GM18498 (cell line): Measurements from ENCODE around the gene PGAP2.
"Not testable (repeated sequence)": the region's sequence is repeated elsewhere in the genome, so short reads cannot be mapped to it uniquely, and the experiment has no call there.

Source experiments
- ATAC-seq: cut with Tn5 transposase; IDR thresholded peaks from one replicate; pipeline ENCODE4 v1.9.1; 2021; ENCODE audit warnings: mild to moderate bottlenecking, moderate library complexity; ENCODE audit not compliant: unreplicated experiment

PGAP2 gene

GRCh38 chr11:3803726-3804495 is 4.4 kb upstream of the PGAP2 start:
- no peak for ATAC-seq

GRCh38 chr11:3808861-3809623 is 682 bp downstream of the PGAP2 start:
- peak; percentile 74 for ATAC-seq

- ATAC-seq = no peak
Observed at GRCh38 chr11:3809624-3809928, 1.2 kb downstream of the PGAP2 start.

DNA sequence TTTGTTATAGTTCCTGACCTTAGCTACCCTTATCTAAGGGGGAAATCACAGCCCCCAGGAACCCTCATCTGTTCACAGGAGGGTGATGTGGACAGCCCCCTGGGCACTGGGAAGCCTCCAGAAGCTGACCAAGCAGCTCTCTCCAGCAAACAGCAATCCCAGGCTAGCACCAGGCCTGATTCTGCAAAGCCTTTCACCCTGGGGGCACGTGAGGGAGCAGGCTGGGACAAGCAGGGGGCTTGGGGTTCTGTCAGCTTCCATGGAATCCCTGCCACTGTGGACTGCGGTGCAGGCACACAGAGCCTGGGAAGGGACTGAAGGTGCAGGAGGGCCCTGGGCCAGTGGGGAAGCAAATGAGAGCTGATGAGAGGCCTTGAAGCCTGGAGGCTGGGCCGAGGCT is 2.1 kb downstream of the PGAP2 start:
- no peak for ATAC-seq

DNA sequence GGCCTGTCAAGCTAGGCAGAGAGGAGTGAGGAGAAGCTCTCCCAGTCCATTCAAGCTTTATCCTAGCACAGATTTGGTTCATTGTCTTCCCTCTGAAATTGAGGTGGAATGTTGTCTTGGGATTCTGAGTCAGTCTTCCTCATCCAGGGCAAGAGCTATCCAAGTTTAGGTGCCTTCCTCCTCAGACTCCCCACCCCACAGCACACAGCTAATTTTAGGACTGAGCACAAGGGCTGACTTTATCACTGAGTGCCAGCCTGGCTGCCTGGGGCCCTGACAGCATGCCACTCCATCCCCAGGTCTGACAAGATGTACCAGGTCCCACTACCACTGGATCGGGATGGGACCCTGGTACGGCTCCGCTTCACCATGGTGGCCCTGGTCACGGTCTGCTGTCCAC is 2.6 kb downstream of the PGAP2 start:
- ATAC-seq = no peak

DNA sequence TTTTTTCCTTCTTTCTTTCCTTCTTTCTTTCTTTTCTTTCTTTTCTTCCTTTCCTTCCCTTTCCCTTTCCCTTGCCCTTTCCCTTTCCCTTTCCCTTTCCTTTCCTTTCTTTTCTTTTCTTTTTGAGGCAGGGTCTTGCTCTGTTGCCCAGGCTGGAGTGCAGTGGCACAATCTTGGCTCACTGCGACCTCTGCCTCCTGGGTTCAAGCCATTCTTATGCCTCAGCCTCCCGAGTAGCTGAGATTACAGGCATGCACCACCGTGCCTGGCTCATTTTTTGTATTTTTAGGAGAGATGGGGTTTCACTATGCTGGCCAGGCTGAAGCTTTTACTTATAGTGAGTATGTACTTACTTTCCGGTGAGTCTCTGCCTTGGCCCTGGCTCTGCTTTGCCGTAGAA is 6.5 kb downstream of the PGAP2 start:
- not testable (repeated sequence) for ATAC-seq

DNA sequence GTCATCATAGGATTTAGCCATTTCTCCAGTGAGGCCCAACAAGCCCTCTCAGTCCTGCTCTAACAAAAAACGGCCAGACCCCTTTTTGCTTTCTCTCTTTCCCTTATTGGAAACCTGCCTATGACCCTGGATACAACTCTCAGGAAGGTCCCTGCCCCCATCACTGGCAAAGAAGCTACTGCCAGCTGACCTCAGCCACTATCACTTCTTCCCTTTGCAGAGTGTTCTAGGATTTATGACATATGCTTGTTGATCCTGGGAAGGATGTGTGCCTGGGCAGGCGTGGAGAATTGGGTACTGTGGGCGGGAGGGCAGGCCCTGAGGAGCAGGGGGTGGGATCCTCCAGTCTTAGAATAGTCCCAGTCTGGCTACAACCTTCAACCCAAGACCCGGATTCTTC is 7.5 kb downstream of the PGAP2 start:
- ATAC-seq = no peak

GRCh38 chr11:3816673-3817072 is 8.3 kb downstream of the PGAP2 start:
- no peak for ATAC-seq

DNA sequence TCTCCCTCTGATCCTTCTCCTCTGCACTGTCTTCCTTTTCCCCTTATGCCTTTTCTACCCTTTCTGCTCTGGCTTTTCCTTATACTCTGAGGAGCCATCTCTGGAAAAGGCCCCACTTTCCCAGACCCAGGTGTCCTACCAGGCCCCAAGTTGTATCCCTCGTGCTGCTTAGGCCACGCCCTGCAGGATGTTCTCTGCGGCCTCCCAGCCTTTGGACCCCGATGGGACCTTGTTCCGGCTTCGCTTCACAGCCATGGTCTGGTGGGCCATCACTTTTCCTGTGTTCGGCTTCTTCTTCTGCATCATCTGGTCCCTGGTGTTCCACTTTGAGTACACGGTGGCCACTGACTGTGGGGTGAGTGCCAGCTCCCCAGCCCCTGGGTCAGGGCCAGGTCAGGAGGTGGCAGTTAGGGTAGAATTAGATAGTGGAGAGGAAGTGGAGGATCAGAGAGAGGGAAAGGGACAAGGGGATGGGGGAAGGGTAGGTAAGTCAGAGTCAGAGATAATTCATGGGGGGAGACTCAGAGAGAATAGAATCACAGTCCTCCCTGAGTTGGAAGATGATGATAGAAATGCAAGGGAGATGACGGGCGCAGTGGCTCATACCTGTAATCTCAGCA is 8.9 kb downstream of the PGAP2 start:
- no peak for ATAC-seq

DNA sequence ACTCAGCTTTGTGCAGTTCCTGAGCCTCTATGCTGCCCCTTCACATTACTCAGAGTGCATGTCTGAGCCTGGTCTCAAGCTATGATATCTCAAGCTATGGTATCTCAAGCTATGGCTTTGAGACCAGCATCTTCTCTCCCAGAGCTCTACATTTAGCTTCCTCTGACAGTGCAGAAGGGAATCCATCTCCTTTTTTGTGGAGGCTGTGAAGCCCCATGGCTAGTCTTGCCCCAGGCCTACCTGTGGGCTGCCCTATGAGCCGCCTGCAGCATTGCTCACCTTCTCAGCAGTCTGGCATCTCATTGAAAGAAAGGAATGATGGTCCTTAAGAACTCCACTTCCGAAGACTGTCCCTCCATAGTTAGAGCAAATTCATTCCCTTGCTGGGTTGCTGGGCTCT is 12.6 kb downstream of the PGAP2 start:
- ATAC-seq = no peak

- no peak for ATAC-seq
Observed at GRCh38 chr11:3822312-3822711, 14.0 kb downstream of the PGAP2 start.

GRCh38 chr11:3823303-3823702 is 14.9 kb downstream of the PGAP2 start:
- ATAC-seq = no peak

DNA sequence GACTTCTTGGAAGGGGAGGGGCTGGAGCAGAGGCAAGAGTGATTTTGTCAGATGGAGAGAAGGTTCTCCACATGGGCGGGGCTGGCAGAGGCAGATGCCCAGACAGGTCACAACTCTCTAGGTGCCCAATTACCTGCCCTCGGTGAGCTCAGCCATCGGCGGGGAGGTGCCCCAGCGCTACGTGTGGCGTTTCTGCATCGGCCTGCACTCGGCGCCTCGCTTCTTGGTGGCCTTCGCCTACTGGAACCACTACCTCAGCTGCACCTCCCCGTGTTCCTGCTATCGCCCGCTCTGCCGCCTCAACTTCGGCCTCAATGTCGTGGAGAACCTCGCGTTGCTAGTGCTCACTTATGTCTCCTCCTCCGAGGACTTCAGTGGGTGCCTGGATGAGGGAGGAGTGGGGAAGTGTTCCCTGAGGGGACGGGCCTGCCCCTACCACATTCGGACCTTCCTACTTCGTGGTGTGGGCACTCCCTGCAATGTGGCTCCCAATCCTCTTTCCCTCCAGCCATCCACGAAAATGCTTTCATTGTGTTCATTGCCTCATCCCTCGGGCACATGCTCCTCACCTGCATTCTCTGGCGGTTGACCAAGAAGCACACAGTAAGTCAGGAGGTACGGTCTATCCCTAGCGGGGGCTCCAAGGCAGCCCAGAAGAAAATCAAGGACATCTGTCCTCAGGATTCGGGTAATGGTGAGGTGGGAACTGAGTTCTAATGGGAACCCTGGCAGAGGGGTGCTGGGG is 15.6 kb downstream of the PGAP2 start:
- no peak for ATAC-seq

DNA sequence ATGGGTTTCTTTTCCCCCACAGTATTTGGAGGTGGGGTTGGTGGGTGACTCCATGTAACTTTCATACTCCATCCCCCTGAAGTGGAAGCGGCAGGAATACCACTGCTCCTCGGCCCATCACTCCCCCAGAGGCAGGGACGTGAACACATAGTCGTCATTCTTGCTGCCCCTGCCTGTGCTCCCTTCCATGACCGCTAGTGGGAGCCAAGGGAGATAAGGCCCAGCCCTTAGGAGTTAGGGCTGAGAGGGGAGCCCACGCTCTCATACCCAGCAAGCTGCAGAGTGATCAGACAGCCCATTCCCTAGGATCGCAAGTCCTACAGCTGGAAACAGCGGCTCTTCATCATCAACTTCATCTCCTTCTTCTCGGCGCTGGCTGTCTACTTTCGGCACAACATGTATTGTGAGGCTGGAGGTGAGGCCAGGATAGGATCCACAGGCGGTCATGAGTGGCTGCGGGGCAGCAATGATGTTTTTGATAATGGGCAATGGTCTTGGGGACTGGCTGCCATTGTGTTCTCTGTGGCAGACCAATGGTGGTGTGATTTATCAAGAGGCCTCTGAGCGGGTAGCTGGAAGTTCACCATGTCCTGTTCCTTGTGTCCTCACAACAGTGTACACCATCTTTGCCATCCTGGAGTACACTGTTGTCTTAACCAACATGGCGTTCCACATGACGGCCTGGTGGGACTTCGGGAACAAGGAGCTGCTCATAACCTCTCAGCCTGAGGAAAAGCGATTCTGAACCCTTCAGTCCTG is 16.5 kb downstream of the PGAP2 start:
- ATAC-seq = peak; percentile 80

- no peak for ATAC-seq
Observed at GRCh38 chr11:3825473-3826154, 17.3 kb downstream of the PGAP2 start.

- ATAC-seq = no peak
Observed at GRCh38 chr11:3826721-3827120, 18.4 kb downstream of the PGAP2 start.

GRCh38 chr11:3827434-3828186 is 19.2 kb downstream of the PGAP2 start:
- ATAC-seq = no peak

DNA sequence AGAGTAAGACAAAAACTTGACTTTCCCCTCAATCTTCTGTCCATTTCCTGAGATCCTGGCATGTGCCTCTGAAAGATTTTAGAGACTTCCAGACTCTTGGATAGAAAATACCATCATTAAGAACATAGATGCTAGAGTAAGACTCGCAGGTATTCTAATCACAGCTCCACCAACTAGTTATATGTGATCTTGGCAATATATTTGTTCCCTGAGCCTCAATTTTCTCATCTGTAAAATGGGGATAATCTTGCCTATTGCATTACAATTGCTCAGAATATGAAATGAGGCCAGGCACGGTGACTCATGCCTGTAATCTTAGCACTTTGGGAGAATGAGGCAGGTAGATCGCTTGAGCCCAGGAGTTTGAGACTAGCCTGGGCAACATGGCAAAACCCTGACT is 21.7 kb downstream of the PGAP2 start:
- no peak for ATAC-seq

DNA sequence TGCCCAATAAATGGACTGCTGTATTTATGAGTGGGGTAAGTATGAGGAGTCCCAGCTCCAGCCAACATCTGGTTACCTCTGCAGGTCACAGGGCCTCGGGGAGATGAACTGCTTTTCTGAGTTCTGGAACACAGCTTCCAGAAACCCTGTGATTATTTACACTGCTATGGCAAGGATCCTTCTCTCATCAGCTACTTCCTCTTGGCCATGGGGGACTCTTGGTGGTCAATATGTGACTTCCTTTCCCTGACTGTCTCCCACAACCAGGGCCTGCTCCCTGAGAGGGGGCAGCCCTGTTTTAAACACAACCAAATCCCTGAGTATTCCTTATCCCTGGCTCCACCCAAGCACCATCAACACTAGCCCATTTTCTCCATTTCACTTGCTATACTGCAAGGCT is 22.4 kb downstream of the PGAP2 start:
- ATAC-seq = no peak
